IMR-90 (cell line): ENCODE data around the gene ZDHHC14.

Experiments used
- BHLHE40 ChIP-seq: fragments of 150-350 bp; IDR thresholded peaks from 2 replicates; pipeline ENCODE4 v1.6.1; 2016; ENCODE audit warnings: mild to moderate bottlenecking, low read depth, low read length
- CEBPB ChIP-seq: IDR thresholded peaks from 2 replicates; pipeline ENCODE4 v1.6.1; 2012; ENCODE audit warnings: low read depth, low read length, improper control_type of control experiment
- CHD1 ChIP-seq: IDR thresholded peaks from 2 replicates; pipeline ENCODE4 v1.6.1; 2012; ENCODE audit warnings: low read depth, low read length, improper control_type of control experiment
- MAZ ChIP-seq: IDR thresholded peaks from 2 replicates; pipeline ENCODE4 v1.6.1; 2012; ENCODE audit warnings: low read depth, mild to moderate bottlenecking, low read length, improper control_type of control experiment, moderate library complexity, borderline replicate concordance
- MXI1 ChIP-seq: IDR thresholded peaks from 2 replicates; pipeline ENCODE4 v1.6.1; 2012; ENCODE audit warnings: low read depth, mild to moderate bottlenecking, low read length, moderate library complexity, borderline replicate concordance
- POLR2A ChIP-seq: IDR thresholded peaks from 2 replicates; pipeline ENCODE4 v1.6.1; 2012; ENCODE audit warnings: mild to moderate bottlenecking, low read depth, low read length
- RFX5 ChIP-seq: IDR thresholded peaks from 2 replicates; pipeline ENCODE4 v1.8.0; 2012; ENCODE audit warnings: low read depth, mild to moderate bottlenecking, low read length, moderate library complexity
- TF ChIP-seq, protein P1 (sequence below): conservative IDR thresholded peaks from 2 replicates; pipeline ENCODE4 v1.5.1; 2012; ENCODE audit warnings: mild to moderate bottlenecking, low read depth, low read length, improper control_type of control experiment

GRCh38 chr6:157569543-157569942, 188.6 kb downstream of the ZDHHC14 start:
- TF ChIP-seq, protein P1, sequence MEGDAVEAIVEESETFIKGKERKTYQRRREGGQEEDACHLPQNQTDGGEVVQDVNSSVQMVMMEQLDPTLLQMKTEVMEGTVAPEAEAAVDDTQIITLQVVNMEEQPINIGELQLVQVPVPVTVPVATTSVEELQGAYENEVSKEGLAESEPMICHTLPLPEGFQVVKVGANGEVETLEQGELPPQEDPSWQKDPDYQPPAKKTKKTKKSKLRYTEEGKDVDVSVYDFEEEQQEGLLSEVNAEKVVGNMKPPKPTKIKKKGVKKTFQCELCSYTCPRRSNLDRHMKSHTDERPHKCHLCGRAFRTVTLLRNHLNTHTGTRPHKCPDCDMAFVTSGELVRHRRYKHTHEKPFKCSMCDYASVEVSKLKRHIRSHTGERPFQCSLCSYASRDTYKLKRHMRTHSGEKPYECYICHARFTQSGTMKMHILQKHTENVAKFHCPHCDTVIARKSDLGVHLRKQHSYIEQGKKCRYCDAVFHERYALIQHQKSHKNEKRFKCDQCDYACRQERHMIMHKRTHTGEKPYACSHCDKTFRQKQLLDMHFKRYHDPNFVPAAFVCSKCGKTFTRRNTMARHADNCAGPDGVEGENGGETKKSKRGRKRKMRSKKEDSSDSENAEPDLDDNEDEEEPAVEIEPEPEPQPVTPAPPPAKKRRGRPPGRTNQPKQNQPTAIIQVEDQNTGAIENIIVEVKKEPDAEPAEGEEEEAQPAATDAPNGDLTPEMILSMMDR = no peak
- TF ChIP-seq CEBPB (no peak), BHLHE40 (no peak), MXI1 (no peak), RFX5 (no peak), POLR2A (no peak), MAZ (no peak), CHD1 (no peak)
